Stomach (tissue), 4 donors: Measurements from ENCODE around the gene GOLGA2.

ENCODE experiments used
- EP300 ChIP-seq: sonication (generic); formaldehyde crosslinking; IDR thresholded peaks from one replicate; pipeline ENCODE4 v1.6.1; 2017; ENCODE audit warnings: antibody characterized with exemption
- POLR2A ChIP-seq, 4 donors: fragments of 450-650 bp; IDR thresholded peaks; one replicate each; pipeline ENCODE4 v1.6.1; 2016; ENCODE audit warnings: antibody characterized with exemption in 4 of 4, control low read depth in 2 of 4, mild to moderate bottlenecking in 1 of 4, moderate library complexity in 1 of 4
- TF ChIP-seq, protein P1 (sequence below), 7 experiments: fragments of 450-650 bp in 4 of 7; fragments of 200-600 bp in 3 of 7; sonication (generic) in 3 of 7; IDR thresholded peaks; one replicate each; pipeline ENCODE4 v1.5.1; 2016 to 2019; ENCODE audit warnings: antibody characterized with exemption in 7 of 7, control low read depth in 2 of 7, mild to moderate bottlenecking in 1 of 7

DNA sequence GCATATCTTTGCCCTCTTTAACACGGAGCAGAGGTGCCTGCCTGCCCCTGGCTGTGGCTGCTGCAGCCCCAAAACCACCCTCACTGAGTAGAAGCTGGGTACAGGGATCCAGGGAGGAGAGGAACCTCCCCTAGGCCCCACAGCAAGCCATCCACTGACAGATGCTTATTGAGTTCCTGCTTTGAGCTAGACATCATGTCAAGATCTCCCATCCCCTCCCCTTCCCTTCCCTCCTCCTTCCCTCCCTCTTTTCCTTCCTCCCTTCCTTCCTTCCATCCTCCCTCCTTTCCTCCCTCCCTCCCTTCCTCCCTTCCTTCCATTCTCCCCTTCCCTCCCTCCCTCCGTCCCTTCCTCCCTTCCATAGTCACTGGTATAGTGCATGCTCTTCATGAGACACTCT lies 29.3 kb downstream of the GOLGA2 start:
- TF ChIP-seq, protein P1, sequence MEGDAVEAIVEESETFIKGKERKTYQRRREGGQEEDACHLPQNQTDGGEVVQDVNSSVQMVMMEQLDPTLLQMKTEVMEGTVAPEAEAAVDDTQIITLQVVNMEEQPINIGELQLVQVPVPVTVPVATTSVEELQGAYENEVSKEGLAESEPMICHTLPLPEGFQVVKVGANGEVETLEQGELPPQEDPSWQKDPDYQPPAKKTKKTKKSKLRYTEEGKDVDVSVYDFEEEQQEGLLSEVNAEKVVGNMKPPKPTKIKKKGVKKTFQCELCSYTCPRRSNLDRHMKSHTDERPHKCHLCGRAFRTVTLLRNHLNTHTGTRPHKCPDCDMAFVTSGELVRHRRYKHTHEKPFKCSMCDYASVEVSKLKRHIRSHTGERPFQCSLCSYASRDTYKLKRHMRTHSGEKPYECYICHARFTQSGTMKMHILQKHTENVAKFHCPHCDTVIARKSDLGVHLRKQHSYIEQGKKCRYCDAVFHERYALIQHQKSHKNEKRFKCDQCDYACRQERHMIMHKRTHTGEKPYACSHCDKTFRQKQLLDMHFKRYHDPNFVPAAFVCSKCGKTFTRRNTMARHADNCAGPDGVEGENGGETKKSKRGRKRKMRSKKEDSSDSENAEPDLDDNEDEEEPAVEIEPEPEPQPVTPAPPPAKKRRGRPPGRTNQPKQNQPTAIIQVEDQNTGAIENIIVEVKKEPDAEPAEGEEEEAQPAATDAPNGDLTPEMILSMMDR (IDR thresholded peaks at IDR 0.05), result no peak
- TF ChIP-seq POLR2A (IDR thresholded peaks at IDR 0.05) (no peak), EP300 (no peak)
